ENCODE data around the gene MARCHF11. TPM values are rescaled to one million over a fixed set of nuclear protein-coding genes. Genes with fewer than 3 reads are reported as not detected.

MARCHF11 gene
- total RNA-seq, 1 donor from 2014 or later: not detected

- Histone ChIP-seq H3K27ac (no peak overlapping the region), H3K4me2 (no peak overlapping the region), H3F3A (ENCODE audit: low read depth) (peaks cover 10% of the 10 kb centered on the region), H3K79me2 (ENCODE audit: low read depth) (no peaks in the 10 kb centered on the region), H3K9me3 (ENCODE audit: low read depth) (no peaks in the 10 kb centered on the region), H3K9ac (no peak overlapping the region), H4K20me1 (ENCODE audit: low read depth) (no peaks in the 10 kb centered on the region), H3K36me3 (no peaks in the 10 kb centered on the region), H3K4me3 (no peak overlapping the region), H2AFZ (replicated peaks) (no peak overlapping the region), H3K27me3 (no peaks in the 10 kb centered on the region), H3K4me1 (peaks cover 30% of the 10 kb centered on the region)
- no peaks in the 10 kb centered on the region for H3K9me3 Mint-ChIP-seq
- H3K4me1 Mint-ChIP-seq: peaks cover 4% of the 10 kb centered on the region
- no peaks in the 10 kb centered on the region for H3K36me3 Mint-ChIP-seq
- no peak for DNase-seq (ENCODE audit: low spot score)
- no peak overlapping the region for H3K27ac Mint-ChIP-seq
- no peaks in the 10 kb centered on the region for H3K27me3 Mint-ChIP-seq (ENCODE audit: insufficient read depth, low read depth)
- H3K4me3 Mint-ChIP-seq: no peak overlapping the region
- TF ChIP-seq CTCF (IDR thresholded peaks at IDR 0.05) (no peak), EZH2phosphoT487 (IDR thresholded peaks at IDR 0.05) (no peak), EZH2 (IDR thresholded peaks at IDR 0.05) (no peak)
Observed at GRCh38 chr5:16066810-16067209, 112.8 kb downstream of the MARCHF11 start.

GRCh38 chr5:16066320-16066719, 113.3 kb downstream of the MARCHF11 start:
- Histone ChIP-seq H2AFZ (replicated peaks) (no peak overlapping the region), H3K27ac (no peak overlapping the region), H3K4me2 (no peak overlapping the region), H3K9me3 (ENCODE audit: low read depth) (no peaks in the 10 kb centered on the region), H3K36me3 (no peaks in the 10 kb centered on the region), H3K4me3 (no peak overlapping the region), H3K27me3 (no peaks in the 10 kb centered on the region), H3K9ac (no peak overlapping the region), H3K79me2 (ENCODE audit: low read depth) (no peaks in the 10 kb centered on the region), H3K4me1 (peaks cover 34% of the 10 kb centered on the region), H4K20me1 (ENCODE audit: low read depth) (no peaks in the 10 kb centered on the region), H3F3A (ENCODE audit: low read depth) (peaks cover 15% of the 10 kb centered on the region)
- TF ChIP-seq CTCF (IDR thresholded peaks at IDR 0.05) (no peak), EZH2phosphoT487 (IDR thresholded peaks at IDR 0.05) (no peak)
- Mint-ChIP-seq H3K27me3 (ENCODE audit: insufficient read depth, low read depth) (no peaks in the 10 kb centered on the region), H3K36me3 (no peaks in the 10 kb centered on the region), H3K27ac (no peak overlapping the region), H3K4me1 (peaks cover 9% of the 10 kb centered on the region), H3K4me3 (no peak overlapping the region), H3K9me3 (no peaks in the 10 kb centered on the region)
- DNase-seq (ENCODE audit: low spot score): no peak

- Histone ChIP-seq H3K79me2 (ENCODE audit: low read depth) (no peaks in the 10 kb centered on the region), H3K27me3 (no peaks in the 10 kb centered on the region), H2AFZ (replicated peaks) (no peak overlapping the region), H3K36me3 (no peaks in the 10 kb centered on the region), H3K4me1 (peaks cover 34% of the 10 kb centered on the region), H3K9me3 (ENCODE audit: low read depth) (no peaks in the 10 kb centered on the region), H3F3A (ENCODE audit: low read depth) (peaks cover 19% of the 10 kb centered on the region), H3K27ac (no peak overlapping the region), H3K4me2 (no peak overlapping the region), H3K4me3 (no peak overlapping the region), H4K20me1 (ENCODE audit: low read depth) (no peaks in the 10 kb centered on the region), H3K9ac (no peak overlapping the region)
- TF ChIP-seq CTCF (IDR thresholded peaks at IDR 0.05) (no peak), EZH2 (IDR thresholded peaks at IDR 0.05) (no peak), EZH2phosphoT487 (IDR thresholded peaks at IDR 0.05) (no peak)
- Mint-ChIP-seq H3K27me3 (ENCODE audit: insufficient read depth, low read depth) (no peaks in the 10 kb centered on the region), H3K27ac (no peak overlapping the region), H3K9me3 (no peaks in the 10 kb centered on the region), H3K36me3 (no peaks in the 10 kb centered on the region), H3K4me1 (peaks cover 14% of the 10 kb centered on the region), H3K4me3 (no peak overlapping the region)
- no peak for DNase-seq (ENCODE audit: low spot score)
Observed at GRCh38 chr5:16065831-16066230, 113.8 kb downstream of the MARCHF11 start.

Measured in neural progenitor cell (in vitro differentiated cells).